ENCODE results near the gene C16orf89. TPM values are rescaled to one million over a fixed set of nuclear protein-coding genes. Genes with fewer than 3 reads are reported as not detected.

The C16orf89 gene
- total RNA-seq, 4 donors from 2014 or later = 3.8 to 16.6 (median 7.1) TPM

GRCh38 chr16:5060073-5060641 is 5.6 kb downstream of the C16orf89 start:
- DNase-seq (ENCODE audit: low spot score) = no peak
- no peak for ATAC-seq (ENCODE audit: low FRiP score)
- TF ChIP-seq CTCF (IDR thresholded peaks at IDR 0.05) = no peak

- no peak for DNase-seq (ENCODE audit: low spot score)
- TF ChIP-seq CTCF (IDR thresholded peaks at IDR 0.05) = no peak
- ATAC-seq (ENCODE audit: low FRiP score) = no peak
Measured at GRCh38 chr16:5059386-5060072, 6.2 kb downstream of the C16orf89 start.

- no peak for TF ChIP-seq CTCF (IDR thresholded peaks at IDR 0.05)
- no peak for DNase-seq (ENCODE audit: low spot score)
- ATAC-seq (ENCODE audit: low FRiP score) = no peak
Measured at GRCh38 chr16:5058476-5058875, 7.3 kb downstream of the C16orf89 start.

GRCh38 chr16:5056352-5056751 is 9.4 kb downstream of the C16orf89 start:
- TF ChIP-seq CTCF (IDR thresholded peaks at IDR 0.05) = no peak
- no peak for DNase-seq (ENCODE audit: low spot score)
- ATAC-seq (ENCODE audit: low FRiP score) = no peak

GRCh38 chr16:5054876-5055865 is 10.6 kb downstream of the C16orf89 start:
- ATAC-seq (ENCODE audit: low FRiP score) (no peak), DNase-seq (ENCODE audit: low spot score) (no peak)
- no peak for TF ChIP-seq CTCF (IDR thresholded peaks at IDR 0.05)

- no peak for TF ChIP-seq CTCF (IDR thresholded peaks at IDR 0.05)
- DNase-seq (ENCODE audit: low spot score) (no peak), ATAC-seq (ENCODE audit: low FRiP score) (no peak)
Measured at GRCh38 chr16:5046914-5047313, 18.8 kb downstream of the C16orf89 start.

Data from omental fat pad (tissue), 4 donors.